HG03060 (cell line): ENCODE data around the gene ROCK2.
A peak's percentile ranks its signal among the peaks of the same experiment; 100 is the strongest.

ENCODE experiments used
- ATAC-seq: cut with Tn5 transposase; IDR thresholded peaks from one replicate; pipeline ENCODE4 v1.9.1; 2021; ENCODE audit warnings: low read depth, moderate number of reproducible peaks; ENCODE audit not compliant: unreplicated experiment

Gene ROCK2

GRCh38 chr2:11344342-11344955, at the start of gene ROCK2:
Gene ROCK2 (minus strand): TSS chr2:11344636. CDS start chr2:11344136, 500 bp downstream.
- ATAC-seq = no peak

DNA sequence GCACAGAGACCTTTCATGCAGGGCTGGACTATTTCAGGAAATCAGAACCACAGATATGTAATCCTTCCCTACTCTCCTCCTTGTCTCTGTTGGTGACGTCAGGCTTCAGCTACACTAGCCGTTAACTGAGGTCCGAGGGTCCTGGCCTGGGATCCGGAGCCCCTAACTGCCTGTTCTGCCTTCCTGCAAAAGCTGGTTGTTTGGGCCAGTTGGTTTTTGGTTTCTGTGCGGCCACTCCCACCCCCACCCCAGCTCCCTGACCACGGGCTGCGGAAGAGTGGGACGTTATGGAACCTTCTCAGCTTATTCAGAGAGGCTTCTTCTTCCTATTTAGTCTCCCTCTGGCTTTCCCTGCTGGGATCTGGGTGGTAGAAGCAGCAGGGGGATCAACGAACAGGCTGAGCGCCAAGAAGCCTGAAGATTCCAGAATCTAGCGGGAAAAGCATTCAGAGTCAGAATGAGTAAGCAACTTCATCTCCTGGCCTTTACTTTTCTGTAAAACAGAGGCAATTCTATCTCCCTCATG, 49.3 kb upstream of the ROCK2 start:
- ATAC-seq = no peak

DNA sequence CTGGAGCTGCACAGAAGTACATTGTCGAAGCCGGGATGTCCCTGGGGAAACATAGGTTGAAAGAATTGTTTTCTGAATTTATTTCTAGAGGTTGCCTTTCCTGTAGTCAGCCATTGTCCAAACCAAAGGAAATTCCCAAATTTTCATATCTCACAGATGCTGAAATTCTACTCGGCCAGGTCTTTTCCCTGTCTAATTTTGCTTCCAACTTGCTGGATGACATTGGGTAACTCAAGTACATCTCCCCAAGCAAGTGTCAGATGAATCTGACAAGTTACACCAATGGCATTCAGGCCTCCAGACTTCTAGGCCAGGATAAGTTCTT, 47.5 kb upstream of the ROCK2 start:
- ATAC-seq = no peak

DNA sequence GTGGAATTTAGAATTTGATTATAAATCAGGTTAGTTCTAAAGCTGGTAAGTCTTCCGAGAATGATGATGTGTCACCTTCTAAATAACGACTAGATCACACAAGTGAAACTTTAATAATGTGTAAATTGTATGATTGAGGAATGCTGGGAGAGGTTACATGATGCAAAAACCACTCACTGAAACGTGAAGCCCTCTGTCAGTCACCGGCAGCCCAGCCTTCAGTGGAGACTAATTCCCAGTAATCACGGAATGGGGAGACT, 45.9 kb upstream of the ROCK2 start:
- ATAC-seq = no peak

DNA sequence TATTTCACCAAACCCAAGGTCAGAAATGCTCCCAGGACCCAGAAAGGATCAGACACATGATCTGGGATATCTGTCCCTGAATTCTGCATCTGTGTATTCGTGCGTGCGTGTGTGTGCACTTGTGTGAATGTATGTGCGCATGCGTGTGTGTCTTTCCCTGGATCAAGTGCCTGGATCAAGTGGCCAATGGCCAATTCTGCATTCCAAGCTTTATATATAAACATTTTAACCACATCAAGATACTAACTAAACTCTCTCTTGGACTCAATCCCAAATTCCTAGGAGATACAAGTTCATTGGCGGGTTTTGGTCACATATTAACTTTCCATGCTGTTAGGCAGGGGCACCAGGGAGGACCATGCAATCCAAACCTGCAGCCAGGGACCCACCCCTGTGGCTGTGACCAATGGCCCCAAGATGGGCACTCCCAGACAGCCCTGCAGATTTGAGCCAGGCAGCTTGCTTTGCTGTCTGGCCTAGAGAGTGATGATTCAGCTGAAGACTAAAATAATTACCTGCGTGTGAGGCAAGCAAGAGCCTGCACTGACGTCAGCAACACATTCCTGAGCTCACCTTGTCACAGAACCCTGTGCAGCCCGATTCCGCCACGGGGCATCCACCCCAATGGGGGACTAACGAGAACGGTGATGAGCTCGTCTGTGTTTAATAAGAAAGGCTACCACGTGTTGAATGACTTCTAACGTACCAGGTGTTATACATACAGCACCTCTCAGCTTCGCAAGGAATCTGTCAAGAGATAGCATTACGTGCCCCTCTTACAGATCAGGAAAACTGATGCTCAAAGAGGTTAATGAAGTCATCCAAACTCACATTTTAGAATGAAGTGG, 45.3 kb upstream of the ROCK2 start:
- ATAC-seq = no peak

DNA sequence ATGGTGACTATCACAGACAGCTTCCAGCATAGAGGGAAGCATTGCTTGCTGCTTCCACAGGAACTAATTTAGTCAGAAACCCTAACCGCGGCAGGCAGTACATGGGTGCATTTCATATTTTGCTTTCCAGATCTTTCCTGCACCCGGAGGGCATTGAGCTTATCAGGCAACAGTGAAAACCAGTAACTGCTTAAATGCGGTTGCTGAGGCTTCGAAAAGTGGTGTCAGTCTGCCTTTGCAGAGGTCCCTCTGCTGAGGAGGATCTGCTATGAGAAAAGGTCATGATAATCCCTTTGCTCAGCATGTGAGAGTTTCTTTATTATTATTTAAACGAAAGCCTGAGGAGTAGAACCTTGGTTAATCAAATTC, 44.6 kb upstream of the ROCK2 start:
- ATAC-seq = no peak

DNA sequence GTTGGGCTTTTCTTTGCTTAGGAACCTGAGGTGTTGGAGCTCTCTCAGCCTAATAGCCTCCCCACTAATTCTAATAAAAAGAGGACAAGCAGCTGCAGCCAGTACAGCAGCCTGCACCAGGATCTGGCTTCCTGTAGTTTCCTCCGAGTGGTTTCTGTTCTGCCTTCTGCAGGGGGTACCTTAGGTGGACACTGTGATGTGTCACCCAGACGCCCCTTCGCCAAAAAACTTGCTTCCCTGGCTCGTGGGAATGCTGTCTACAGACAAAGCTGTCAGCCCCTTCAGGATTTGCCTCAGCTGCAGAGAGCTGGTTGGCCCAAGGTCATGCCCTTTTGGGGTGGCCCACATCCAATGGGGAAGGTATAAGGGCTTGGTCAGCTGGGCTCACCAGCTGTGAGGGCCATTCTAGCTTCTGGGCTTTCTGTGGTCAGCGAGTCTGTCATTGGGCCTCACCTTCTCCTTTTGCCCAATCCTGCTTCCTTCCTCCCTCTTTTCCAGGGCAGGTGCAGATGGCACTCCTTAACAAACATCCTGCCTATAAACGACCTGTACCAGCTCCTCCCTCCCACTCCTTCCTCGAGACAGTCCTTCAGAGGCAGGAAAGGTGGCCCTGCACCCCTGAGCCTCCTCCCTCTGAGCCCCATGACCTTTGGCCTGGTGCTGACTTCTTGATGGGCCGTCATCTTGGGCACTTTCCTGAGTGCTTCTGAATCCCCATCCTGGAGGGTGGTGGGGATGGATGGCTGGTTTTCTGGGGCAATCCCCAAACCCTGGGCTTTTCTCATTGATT, 44.0 kb upstream of the ROCK2 start:
- ATAC-seq = no peak

DNA sequence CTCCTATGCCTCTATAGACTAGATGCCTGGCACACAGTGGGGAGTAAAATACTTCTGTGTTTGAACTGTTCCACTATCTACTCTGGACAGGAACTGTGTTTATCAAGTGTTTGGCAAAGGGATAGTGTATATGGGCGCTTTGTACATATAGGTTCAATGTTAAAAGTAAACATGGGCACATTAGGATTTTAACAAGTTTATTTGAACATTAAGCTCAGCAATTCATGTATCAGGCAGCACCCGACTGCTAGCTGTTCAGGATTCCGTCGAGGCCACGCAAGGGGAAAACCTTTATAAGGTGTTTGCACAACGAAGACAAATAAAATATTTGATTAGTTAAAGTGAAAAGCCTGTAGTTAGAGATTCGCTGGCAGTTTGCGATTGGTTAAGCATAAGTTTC, 43.4 kb upstream of the ROCK2 start:
- ATAC-seq = no peak

- ATAC-seq = no peak
Measured at GRCh38 chr2:11387100-11387390, 42.6 kb upstream of the ROCK2 start.

DNA sequence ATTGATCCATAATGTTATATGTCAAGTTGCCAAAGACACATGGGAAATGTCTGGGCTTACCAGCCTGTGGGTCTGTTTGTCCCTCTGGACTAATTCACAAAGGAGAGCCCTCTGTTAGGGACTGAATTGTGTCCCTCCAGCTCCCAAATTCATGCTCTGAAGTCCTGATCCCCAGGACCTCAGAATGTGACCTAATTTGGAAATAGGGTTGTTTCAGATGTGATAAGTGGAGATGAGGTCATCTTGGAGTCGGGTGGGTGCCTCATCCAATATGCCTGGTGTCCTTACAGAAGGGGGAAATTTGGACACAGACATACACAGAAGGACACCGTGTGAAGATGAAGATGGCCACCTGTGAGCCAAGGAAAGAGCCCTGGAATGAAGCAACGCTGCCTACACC, 41.4 kb upstream of the ROCK2 start:
- ATAC-seq = no peak

- no peak for ATAC-seq
Measured at GRCh38 chr2:11385216-11385615, 40.8 kb upstream of the ROCK2 start.

GRCh38 chr2:11379558-11379957, 35.1 kb upstream of the ROCK2 start:
- no peak for ATAC-seq

DNA sequence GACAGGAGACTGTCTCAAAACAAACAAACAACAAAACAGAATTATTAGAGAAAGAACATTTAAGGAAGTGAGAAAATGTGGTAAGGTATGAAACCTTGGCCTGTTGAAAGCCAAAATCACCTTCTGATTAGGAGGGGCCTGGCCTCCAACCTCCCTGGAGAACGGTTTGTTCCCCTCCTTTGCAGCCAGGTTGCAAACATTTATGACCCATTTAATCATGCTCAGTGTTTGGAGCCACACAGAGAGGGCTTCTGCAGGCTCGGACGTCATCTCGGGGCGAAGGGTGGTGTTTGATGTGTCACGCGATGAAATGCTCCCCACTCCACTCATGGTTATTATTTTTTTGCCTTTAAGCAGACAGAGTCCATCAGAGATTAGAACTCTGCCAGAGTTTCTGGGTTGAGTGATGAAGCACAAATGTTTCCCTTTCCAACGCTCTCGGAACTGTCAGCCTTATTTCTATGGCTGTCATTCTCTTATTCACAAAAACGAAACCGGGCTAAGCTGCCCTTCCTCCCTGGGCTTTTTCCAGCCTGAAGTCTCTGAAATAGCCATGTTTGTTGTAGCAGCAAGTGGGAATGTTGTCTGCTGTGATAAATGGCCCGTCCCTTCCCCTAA, 33.6 kb upstream of the ROCK2 start:
- ATAC-seq = peak; percentile 87

DNA sequence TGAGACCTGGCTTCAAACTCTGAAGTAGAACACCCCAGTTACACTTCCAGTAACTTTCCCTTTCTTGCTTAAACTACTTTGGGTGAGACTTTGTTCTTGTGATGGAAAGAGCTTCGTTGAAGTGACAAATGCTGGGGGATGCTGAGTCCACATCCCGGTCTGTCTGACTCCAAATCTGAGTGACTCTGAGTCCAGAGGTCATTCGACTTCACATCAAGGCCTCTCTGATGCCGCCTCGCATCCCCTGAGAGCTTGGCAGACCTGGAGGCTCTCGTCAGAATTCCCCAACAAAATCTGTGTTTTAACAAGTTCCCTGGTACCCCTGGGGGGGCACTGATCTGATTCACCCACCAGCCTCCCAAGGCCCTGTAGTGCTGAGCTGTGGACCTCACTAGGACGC, 31.6 kb upstream of the ROCK2 start:
- no peak for ATAC-seq

DNA sequence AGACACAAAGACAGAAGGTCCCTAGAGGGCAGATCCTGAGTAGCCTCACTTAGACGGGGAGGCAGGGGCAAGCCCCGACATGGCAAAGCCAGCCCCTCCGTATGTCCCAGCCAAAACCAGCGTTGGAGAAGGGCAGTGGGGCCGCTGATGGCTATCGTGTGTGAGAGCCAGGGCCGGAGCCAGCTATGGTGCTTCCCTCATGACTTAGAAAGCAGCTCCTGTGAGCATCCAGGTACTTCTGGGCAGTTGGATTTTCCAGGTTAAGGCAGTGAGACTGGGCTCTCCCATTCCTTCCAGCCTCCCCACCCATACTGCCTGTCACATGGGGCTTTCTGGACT, 31.2 kb upstream of the ROCK2 start:
- no peak for ATAC-seq

DNA sequence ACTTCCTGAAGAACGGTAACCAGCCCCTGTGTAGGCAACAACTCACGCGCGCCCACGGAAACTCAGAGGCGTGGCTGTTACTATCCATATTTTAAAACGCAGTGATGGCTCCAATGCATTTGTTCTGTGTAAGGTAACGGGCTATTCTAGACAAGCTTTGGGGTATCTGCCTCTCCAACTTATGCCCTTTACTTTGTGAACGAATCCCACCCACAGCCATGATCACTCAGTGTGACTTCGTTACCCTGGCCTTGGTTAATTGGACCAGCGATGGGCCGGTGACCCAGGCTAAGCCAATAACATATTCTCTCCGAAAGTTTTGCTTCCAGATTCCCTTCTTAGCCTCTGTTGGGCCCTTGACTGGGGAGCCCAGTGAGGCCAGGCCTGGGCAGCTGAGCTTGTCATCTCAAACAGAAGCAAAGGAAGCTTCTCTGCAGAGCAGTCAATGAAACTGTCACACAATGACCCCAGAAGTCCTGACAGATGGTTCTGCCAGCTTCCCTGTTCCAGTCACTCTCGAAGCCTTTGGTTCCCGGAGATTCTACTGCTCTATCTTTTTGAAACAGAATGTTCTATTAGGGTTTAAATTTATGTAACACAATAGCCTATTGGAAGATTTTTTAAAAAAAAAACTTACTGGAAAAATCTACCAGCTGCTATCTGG, 30.7 kb upstream of the ROCK2 start:
- ATAC-seq = no peak

GRCh38 chr2:11373096-11373495, 28.7 kb upstream of the ROCK2 start:
- ATAC-seq = no peak

DNA sequence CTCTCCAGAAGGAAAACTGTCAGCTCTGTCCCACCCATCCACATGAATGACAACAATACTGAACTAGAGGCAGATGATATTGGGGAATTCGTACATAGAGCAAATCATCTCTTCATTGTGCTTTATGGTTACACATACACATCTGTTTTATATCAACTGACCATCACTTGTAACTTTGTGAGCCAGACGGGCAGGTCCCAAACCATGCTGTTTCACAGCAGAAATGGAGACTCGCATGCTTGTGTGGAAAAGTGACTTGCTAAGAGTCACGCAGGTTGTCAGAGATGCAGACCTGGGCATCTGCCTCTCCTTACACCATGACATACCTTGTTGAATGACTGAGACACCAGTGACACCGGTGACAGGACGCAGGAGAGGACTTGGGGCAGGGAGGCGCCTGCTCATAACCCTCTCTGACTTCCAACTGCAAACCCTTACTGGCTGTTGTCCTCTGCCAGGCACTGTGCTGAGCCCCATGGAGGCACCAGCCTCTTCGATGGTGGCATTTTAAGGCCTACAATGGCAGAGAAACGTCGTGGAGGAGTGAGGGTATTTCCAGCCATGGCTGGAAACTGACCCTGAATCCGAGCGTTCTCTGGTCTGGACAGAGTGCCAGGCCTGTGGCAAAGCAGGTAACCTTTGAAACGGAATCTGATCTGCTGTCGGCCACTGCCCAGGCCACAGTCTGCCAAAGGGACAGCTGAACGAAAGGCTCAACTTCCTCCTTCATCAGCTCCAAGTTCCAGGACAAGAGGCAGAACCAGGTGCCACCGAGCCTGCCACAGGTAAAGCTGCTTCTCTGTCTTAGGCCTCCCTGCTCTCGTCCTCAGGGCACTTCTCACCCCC, 26.9 kb upstream of the ROCK2 start:
- ATAC-seq = no peak

- no peak for ATAC-seq
Measured at GRCh38 chr2:11370377-11371091, 26.1 kb upstream of the ROCK2 start.
